Uterus (tissue), 2 donors: ENCODE measurements around the gene ZBTB5.

ENCODE experiments used
- CTCF ChIP-seq, 4 experiments: fragments of 200-600 bp in 2 of 4; fragments of 450-650 bp in 2 of 4; sonication (generic) in 2 of 4; IDR thresholded peaks; one replicate each; pipeline ENCODE4 v1.5.1; 2016 to 2019; ENCODE audit warnings: antibody characterized with exemption in 4 of 4, mild to moderate bottlenecking in 2 of 4, moderate library complexity in 1 of 4
- POLR2A ChIP-seq, 2 donors: fragments of 450-650 bp; IDR thresholded peaks; one replicate each; pipeline ENCODE4 v1.6.1; 2016; ENCODE audit warnings: antibody characterized with exemption in 2 of 2, mild to moderate bottlenecking in 1 of 2, moderate library complexity in 1 of 2

- TF ChIP-seq CTCF (IDR thresholded peaks at IDR 0.05) (no peak), POLR2A (IDR thresholded peaks at IDR 0.05) (no peak)
Measured at GRCh38 chr9:37405764-37406380, 59.4 kb downstream of the ZBTB5 start.
